Upper lobe of left lung (tissue), 4 donors: ENCODE data around the gene CAPZB.

ENCODE experiments used
- EP300 ChIP-seq, 4 donors: sonication (generic); formaldehyde crosslinking; IDR thresholded peaks; one replicate each; pipeline ENCODE4 v1.5.1; 2017; ENCODE audit warnings: antibody characterized with exemption in 4 of 4, control low read depth in 2 of 4
- POLR2A ChIP-seq, 4 donors: fragments of 450-650 bp; IDR thresholded peaks; one replicate each; pipeline ENCODE4 v1.5.1; 2016 to 2017; ENCODE audit warnings: antibody characterized with exemption in 4 of 4, mild to moderate bottlenecking in 2 of 4
- POLR2AphosphoS5 ChIP-seq, 2 donors: sonication (generic); formaldehyde crosslinking; IDR thresholded peaks; one replicate each; pipeline ENCODE4 v1.5.1; 2017; ENCODE audit warnings: antibody characterized with exemption in 2 of 2
- TF ChIP-seq, protein P1 (sequence below), 6 experiments: fragments of 450-650 bp in 4 of 6; fragments of 200-600 bp in 2 of 6; sonication (generic) in 2 of 6; IDR thresholded peaks; one replicate each; pipeline ENCODE4 v1.5.1; 2016 to 2019; ENCODE audit warnings: antibody characterized with exemption in 6 of 6

DNA sequence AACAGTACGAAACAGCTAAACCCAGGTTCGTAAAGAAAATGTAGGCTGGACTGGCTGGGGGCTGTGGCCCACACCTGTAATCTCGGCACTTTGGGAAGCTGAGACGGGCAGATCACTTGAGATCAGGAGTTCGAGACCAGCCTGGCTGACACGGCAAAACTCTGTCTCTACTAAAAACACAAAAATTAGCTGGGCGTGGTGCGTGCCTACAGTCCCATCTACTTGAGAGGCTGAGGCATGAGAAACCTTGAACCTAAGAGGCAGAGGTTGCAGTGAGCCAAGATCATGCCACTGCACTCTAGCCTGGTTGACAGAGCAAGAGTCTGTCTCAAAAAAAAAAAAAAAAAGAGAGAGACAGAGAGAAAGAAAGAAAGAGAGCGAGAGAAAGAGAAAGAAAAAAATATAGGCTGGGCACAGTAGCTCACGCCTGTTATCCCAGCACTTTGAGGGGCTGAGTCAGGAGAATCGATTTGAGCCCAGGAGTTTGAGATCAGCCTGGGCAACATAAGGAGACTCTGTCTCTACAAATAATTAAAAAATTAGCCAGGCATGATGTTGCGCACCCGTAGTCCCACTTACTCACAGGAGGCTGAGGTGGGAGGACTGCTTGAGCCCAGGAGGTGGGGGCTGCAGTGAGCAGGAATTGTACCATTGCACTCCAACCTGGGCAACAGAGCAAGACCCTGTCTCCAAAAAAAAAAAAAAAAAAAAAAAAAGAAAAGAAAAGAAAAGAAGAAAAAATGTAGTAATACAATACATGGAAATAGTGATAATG lies 35.7 kb downstream of the CAPZB start:
- no peak for TF ChIP-seq POLR2AphosphoS5 (IDR thresholded peaks at IDR 0.05)
- no peak for TF ChIP-seq EP300 (IDR thresholded peaks at IDR 0.05)
- TF ChIP-seq, protein P1, sequence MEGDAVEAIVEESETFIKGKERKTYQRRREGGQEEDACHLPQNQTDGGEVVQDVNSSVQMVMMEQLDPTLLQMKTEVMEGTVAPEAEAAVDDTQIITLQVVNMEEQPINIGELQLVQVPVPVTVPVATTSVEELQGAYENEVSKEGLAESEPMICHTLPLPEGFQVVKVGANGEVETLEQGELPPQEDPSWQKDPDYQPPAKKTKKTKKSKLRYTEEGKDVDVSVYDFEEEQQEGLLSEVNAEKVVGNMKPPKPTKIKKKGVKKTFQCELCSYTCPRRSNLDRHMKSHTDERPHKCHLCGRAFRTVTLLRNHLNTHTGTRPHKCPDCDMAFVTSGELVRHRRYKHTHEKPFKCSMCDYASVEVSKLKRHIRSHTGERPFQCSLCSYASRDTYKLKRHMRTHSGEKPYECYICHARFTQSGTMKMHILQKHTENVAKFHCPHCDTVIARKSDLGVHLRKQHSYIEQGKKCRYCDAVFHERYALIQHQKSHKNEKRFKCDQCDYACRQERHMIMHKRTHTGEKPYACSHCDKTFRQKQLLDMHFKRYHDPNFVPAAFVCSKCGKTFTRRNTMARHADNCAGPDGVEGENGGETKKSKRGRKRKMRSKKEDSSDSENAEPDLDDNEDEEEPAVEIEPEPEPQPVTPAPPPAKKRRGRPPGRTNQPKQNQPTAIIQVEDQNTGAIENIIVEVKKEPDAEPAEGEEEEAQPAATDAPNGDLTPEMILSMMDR (IDR thresholded peaks at IDR 0.05), result no peak
- no peak for TF ChIP-seq POLR2A (IDR thresholded peaks at IDR 0.05)
